Measurements from ENCODE around the gene IMPDH1. TPM values are rescaled to one million over a fixed set of nuclear protein-coding genes. Genes with fewer than 3 reads are reported as not detected.

IMPDH1 gene
- total RNA-seq, 2 donors from 2014 or later = 48.2 to 91.6 TPM

GRCh38 chr7:128370491-128370890 lies 39.3 kb downstream of the IMPDH1 start:
- 92% methylated on average over 4 of the region's 4 CpGs for WGBS
- no peak overlapping the region for H3K4me3 ChIP-seq
- no peaks in the 10 kb centered on the region for H3K9me3 ChIP-seq
- no peak overlapping the region for H3K27ac ChIP-seq
- no peaks in the 10 kb centered on the region for H3K36me3 ChIP-seq
- intact Hi-C loops (cut with DNase I) = no loop called here
- DNase-seq (ENCODE audit: low spot score) = no peak
- TF ChIP-seq POLR2A (IDR thresholded peaks at IDR 0.05) = no peak
- TF ChIP-seq CTCF (IDR thresholded peaks at IDR 0.05) = no peak
- TF ChIP-seq POLR2AphosphoS5 (IDR thresholded peaks at IDR 0.05) = no peak
- H3K4me1 ChIP-seq (replicated peaks) = no peaks in the 10 kb centered on the region
- H3K27me3 ChIP-seq (replicated peaks; ENCODE audit: insufficient read depth) = peaks cover 3% of the 10 kb centered on the region

DNA sequence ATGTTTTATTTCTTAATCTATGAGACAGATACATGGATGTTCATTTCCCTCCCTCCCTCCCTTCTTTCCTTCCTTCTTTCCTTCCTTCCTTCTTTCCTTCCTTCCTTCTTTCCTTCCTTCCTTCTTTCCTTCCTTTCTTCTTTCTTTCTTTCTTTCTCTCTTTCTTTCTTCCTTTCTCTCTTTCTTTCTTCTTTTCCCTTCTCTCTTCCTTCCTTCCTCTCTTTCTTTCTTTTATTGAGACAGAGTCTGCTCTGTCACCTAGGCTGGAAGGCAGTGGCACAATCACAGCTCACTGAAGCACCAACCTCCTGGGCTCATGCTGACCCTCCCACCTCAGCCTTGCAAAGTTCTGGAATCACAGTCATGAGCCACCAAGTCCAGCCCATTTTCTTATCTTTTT lies 42.8 kb downstream of the IMPDH1 start:
- no peak overlapping the region for H3K4me3 ChIP-seq
- H3K27me3 ChIP-seq (replicated peaks; ENCODE audit: insufficient read depth) = peaks cover 3% of the 10 kb centered on the region
- no peaks in the 10 kb centered on the region for H3K9me3 ChIP-seq
- intact Hi-C loops (cut with DNase I) = no loop called here
- no peak overlapping the region for H3K27ac ChIP-seq
- no peak for DNase-seq (ENCODE audit: low spot score)
- H3K36me3 ChIP-seq = no peaks in the 10 kb centered on the region
- TF ChIP-seq POLR2A (IDR thresholded peaks at IDR 0.05) (no peak), CTCF (IDR thresholded peaks at IDR 0.05) (no peak), POLR2AphosphoS5 (IDR thresholded peaks at IDR 0.05) (no peak)
- no peaks in the 10 kb centered on the region for H3K4me1 ChIP-seq (replicated peaks)

DNA sequence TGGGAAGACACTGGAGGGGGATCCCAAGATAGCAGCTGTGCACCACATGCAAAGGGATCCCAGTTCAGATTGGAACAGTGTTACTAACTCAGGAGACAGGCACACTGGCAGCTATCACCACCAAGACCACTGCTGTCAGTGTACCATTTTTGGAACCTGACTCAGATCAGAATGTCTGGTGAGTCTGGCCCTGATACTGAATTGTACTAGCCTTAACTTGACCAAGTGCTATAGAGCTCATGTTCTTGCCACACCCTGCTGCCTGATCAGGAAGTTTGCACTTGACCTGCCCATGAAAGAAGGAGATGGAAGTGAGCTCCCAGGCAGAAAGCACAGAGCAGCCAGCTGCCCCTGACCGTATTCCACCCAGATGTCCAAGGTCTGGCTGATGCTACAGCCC lies 43.5 kb downstream of the IMPDH1 start:
- Histone ChIP-seq H3K27me3 (replicated peaks; ENCODE audit: insufficient read depth) (peaks cover 3% of the 10 kb centered on the region), H3K4me1 (replicated peaks) (no peaks in the 10 kb centered on the region), H3K36me3 (no peaks in the 10 kb centered on the region), H3K9me3 (no peaks in the 10 kb centered on the region), H3K27ac (no peak overlapping the region), H3K4me3 (no peak overlapping the region)
- no peak for TF ChIP-seq POLR2A (IDR thresholded peaks at IDR 0.05)
- no peak for TF ChIP-seq CTCF (IDR thresholded peaks at IDR 0.05)
- TF ChIP-seq POLR2AphosphoS5 (IDR thresholded peaks at IDR 0.05) = no peak
- WGBS = 50% methylated on average over 1 of the region's 1 CpG
- DNase-seq (ENCODE audit: low spot score) = no peak
- intact Hi-C loops (cut with DNase I) = no loop called here

DNA sequence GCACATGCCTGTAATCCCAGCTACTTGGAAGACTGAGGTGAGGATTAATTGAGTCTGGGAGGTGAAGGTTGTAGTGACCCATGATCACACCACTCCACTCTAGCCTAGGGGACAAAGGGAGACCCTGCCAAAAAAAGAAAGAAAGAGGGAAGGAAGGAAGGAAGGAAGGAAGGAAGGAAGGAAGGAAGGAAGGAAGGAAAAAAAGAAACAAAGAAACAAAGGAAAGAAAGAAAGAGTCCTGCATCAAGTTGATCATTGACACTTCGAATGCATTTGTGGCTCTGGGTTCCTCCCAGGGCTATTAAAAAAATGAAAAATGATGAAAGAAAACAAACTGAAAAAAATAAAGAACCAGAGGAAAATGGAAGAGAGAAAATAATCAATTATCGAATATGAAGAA lies 44.4 kb downstream of the IMPDH1 start:
- H3K9me3 ChIP-seq = no peaks in the 10 kb centered on the region
- intact Hi-C loops (cut with DNase I) = no loop called here
- no peaks in the 10 kb centered on the region for H3K4me1 ChIP-seq (replicated peaks)
- no peak overlapping the region for H3K4me3 ChIP-seq
- WGBS = 88% methylated on average over 2 of the region's 2 CpGs
- no peak overlapping the region for H3K27ac ChIP-seq
- no peak for TF ChIP-seq POLR2A (IDR thresholded peaks at IDR 0.05)
- no peak for TF ChIP-seq POLR2AphosphoS5 (IDR thresholded peaks at IDR 0.05)
- no peak for TF ChIP-seq CTCF (IDR thresholded peaks at IDR 0.05)
- no peak for DNase-seq (ENCODE audit: low spot score)
- peaks cover 3% of the 10 kb centered on the region for H3K27me3 ChIP-seq (replicated peaks; ENCODE audit: insufficient read depth)
- H3K36me3 ChIP-seq = no peaks in the 10 kb centered on the region

- DNase-seq (ENCODE audit: low spot score) = no peak
- no peak overlapping the region for H3K4me3 ChIP-seq
- no peaks in the 10 kb centered on the region for H3K4me1 ChIP-seq (replicated peaks)
- H3K9me3 ChIP-seq = no peaks in the 10 kb centered on the region
- WGBS = 73% methylated on average over 4 of the region's 4 CpGs
- H3K36me3 ChIP-seq = no peaks in the 10 kb centered on the region
- TF ChIP-seq POLR2AphosphoS5 (IDR thresholded peaks at IDR 0.05) (no peak), CTCF (IDR thresholded peaks at IDR 0.05) (no peak), POLR2A (IDR thresholded peaks at IDR 0.05) (no peak)
- intact Hi-C loops (cut with DNase I) = no loop called here
- no peak overlapping the region for H3K27ac ChIP-seq
- peaks cover 3% of the 10 kb centered on the region for H3K27me3 ChIP-seq (replicated peaks; ENCODE audit: insufficient read depth)
Observed at GRCh38 chr7:128364166-128364870, 45.5 kb downstream of the IMPDH1 start.
